Thyroid gland (tissue), 4 donors: ENCODE data around the gene MIB1. TPM values are rescaled to one million over a fixed set of nuclear protein-coding genes. Genes with fewer than 3 reads are reported as not detected.
A peak's percentile ranks its signal among the peaks of the same experiment; 100 is the strongest.
"Not testable (repeated sequence)": the region's sequence is repeated elsewhere in the genome, so short reads cannot be mapped to it uniquely, and the experiment has no call there.

Source experiments
- DNase-seq, 2 donors: peaks; one replicate each; pipeline ENCODE4 v3.0.0-alpha.2; 2019
- H3K27ac ChIP-seq, 3 donors: fragments of 200-600 bp; sonication (generic); 1 replicate in 2 of 3; 2 replicates in 1 of 3; pipeline ENCODE4 v1.5.1; 2016 to 2019; ENCODE audit warnings: mild to moderate bottlenecking in 1 of 3, moderate library complexity in 1 of 3
- H3K27me3 ChIP-seq: fragments of 200-600 bp; sonication (generic); one replicate; pipeline ENCODE4 v1.5.1; 2019
- H3K36me3 ChIP-seq, 2 donors: fragments of 200-600 bp; sonication (generic); one replicate each; pipeline ENCODE4 v1.5.1; 2016 to 2019
- H3K4me1 ChIP-seq, 2 donors: fragments of 200-600 bp; sonication (generic); one replicate each; pipeline ENCODE4 v1.5.1; 2017 to 2019
- H3K4me3 ChIP-seq, 3 donors: fragments of 200-600 bp; sonication (generic); replicated peaks in 1 of 3; 1 replicate in 2 of 3; 2 replicates in 1 of 3; pipeline ENCODE4 v1.5.1; 2016; ENCODE audit warnings: mild to moderate bottlenecking in 1 of 3
- H3K9me3 ChIP-seq: fragments of 200-600 bp; sonication (generic); one replicate; pipeline ENCODE4 v1.5.1; 2017
- POLR2A ChIP-seq, 2 donors: fragments of 450-650 bp; IDR thresholded peaks; one replicate each; pipeline ENCODE4 v1.6.1; 2017; ENCODE audit warnings: antibody characterized with exemption in 2 of 2, mild to moderate bottlenecking in 2 of 2, moderate library complexity in 1 of 2
- WGBS, 2 donors: methylation state at CpG; one replicate each; pipeline ENCODE4 v1.1.5; 2017; 5-methylcytosine and 5-hydroxymethylcytosine counted together
- intact Hi-C: fragments of 100-400 bp; cut with DNase I; formaldehyde crosslinking; loops from one replicate; pipeline ENCODE4 v1.15.1; 2023
- total RNA-seq, 4 donors: library from RNA; depleted of rRNA; stranded (reverse); fragments of >200 nt; gene quantifications; one replicate each; pipeline ENCODE4 v1.2.3, GENCODE V29; 2016
- TF ChIP-seq, protein P1 (sequence below), 6 experiments: fragments of 200-600 bp in 3 of 6; fragments of 450-650 bp in 3 of 6; sonication (generic) in 3 of 6; IDR thresholded peaks; one replicate each; pipeline ENCODE4 v1.5.1; 2016 to 2019; ENCODE audit warnings: antibody characterized with exemption in 6 of 6, mild to moderate bottlenecking in 2 of 6, inconsistent platforms in 1 of 6, moderate library complexity in 1 of 6

The MIB1 gene
- total RNA-seq, 4 donors from 2014 or later, result 35.8 to 55.6 (median 45.0) TPM

DNA sequence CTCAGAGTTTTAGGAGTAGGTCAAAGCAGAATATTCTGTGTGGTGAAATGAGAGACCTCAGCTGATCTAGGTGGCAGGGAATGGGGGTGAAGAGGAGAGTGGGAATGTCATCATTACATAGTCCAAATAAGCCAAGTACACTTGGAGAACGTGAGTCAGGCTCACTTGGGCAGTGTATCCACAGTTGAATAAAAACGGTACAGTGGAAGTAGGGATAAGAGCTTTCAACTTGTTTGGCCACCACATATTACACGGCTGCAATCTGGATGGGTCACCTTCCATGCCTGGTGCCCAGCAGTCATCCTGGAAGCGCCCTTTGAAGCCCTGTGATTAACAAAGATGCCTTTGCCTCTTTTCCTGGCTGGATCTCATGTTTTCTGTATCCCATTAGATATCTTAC lies 28.6 kb downstream of the MIB1 start:
- 87 to 91% methylated on average over 4 of the region's 4 CpGs for WGBS, 2 donors
- TF ChIP-seq POLR2A (IDR thresholded peaks at IDR 0.05), result no peak
- TF ChIP-seq, protein P1, sequence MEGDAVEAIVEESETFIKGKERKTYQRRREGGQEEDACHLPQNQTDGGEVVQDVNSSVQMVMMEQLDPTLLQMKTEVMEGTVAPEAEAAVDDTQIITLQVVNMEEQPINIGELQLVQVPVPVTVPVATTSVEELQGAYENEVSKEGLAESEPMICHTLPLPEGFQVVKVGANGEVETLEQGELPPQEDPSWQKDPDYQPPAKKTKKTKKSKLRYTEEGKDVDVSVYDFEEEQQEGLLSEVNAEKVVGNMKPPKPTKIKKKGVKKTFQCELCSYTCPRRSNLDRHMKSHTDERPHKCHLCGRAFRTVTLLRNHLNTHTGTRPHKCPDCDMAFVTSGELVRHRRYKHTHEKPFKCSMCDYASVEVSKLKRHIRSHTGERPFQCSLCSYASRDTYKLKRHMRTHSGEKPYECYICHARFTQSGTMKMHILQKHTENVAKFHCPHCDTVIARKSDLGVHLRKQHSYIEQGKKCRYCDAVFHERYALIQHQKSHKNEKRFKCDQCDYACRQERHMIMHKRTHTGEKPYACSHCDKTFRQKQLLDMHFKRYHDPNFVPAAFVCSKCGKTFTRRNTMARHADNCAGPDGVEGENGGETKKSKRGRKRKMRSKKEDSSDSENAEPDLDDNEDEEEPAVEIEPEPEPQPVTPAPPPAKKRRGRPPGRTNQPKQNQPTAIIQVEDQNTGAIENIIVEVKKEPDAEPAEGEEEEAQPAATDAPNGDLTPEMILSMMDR (IDR thresholded peaks at IDR 0.05), result no peak
- H3K27me3 ChIP-seq, result no peaks in the 10 kb centered on the region
- peaks cover 7 to 13% of the 10 kb centered on the region in 2 donors for H3K36me3 ChIP-seq
- no peak overlapping the region for H3K27ac ChIP-seq
- H3K4me3 ChIP-seq, result no peak overlapping the region
- no peaks in the 10 kb centered on the region for H3K9me3 ChIP-seq
- intact Hi-C loops, result no loop called here
- peaks cover 0 to under 1% of the 10 kb centered on the region in 2 donors for H3K4me1 ChIP-seq
- DNase-seq, result no peak

DNA sequence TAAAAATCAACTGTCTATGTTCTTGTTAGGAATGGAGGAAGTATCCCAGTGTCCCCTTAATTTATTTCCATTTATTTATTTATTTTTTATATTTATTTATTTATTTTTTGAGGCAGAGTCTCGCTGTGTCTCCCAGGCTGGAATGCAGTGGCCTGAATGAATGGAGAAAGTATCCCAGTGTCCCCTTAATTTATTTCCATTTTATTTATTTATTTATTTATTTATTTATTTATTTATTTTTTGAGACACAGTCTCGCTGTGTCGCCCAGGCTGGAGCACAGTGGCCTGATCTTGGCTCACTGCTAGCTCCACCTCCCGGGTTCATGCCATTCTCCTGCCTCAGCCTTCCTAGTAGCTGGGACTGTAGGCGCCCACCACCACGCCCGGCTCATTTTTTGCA lies 34.1 kb downstream of the MIB1 start:
- Histone ChIP-seq H3K36me3 (peaks cover under 1 to 3% of the 10 kb centered on the region in 2 donors), H3K27me3 (no peaks in the 10 kb centered on the region), H3K4me3 (no peak overlapping the region), H3K4me1 (peaks cover 0 to 7% of the 10 kb centered on the region in 2 donors), H3K27ac (no peak overlapping the region), H3K9me3 (no peaks in the 10 kb centered on the region)
- TF ChIP-seq POLR2A (IDR thresholded peaks at IDR 0.05), result no peak
- TF ChIP-seq, protein P1 (IDR thresholded peaks at IDR 0.05), result no peak
- 99% methylated on average over 7 of the region's 7 CpGs for WGBS, 2 donors
- DNase-seq, result no peak
- intact Hi-C loops, result no loop called here

DNA sequence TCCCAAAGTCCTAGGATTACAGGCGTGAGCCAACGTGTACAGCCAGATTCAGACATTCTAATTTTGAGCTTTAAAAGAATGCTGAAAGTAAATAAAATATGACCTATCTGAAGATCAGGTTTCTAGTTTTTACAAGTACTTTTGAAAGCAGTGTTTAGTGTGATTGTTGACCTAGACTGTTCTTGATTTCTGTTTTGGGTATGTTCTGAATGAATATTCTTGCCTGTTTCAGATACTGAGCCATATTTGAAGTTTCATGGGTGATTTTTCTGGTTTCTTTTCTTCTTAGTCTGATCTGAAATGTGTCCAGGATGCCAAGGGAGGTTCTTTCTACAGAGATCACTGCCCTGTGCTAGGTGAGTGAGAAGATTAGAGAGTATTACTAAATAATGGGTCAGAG lies 37.2 kb downstream of the MIB1 start:
- intact Hi-C loops, result no loop called here

DNA sequence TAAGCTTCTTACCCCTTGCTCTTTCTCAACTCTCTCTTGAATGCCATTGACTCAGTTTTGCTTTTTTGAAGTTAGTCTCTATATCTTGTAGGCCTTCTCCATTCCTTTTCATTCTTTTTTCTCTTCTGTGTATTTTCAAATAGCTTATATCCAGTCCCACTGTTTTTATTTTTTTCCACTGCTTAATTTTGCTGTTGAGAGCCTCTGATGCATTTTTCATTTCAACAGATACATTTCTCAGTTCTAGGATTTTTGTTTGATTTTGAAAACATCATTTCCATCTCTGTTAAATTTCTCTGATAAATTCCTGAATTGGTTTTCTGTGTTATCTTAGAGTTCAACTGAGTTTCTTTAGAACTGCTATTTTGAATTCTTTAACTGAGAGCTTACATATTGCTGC lies 45.9 kb downstream of the MIB1 start:
- Histone ChIP-seq H3K36me3 (peaks cover 3 to 12% of the 10 kb centered on the region in 2 donors), H3K27ac (no peak overlapping the region), H3K4me3 (no peak overlapping the region), H3K9me3 (no peaks in the 10 kb centered on the region), H3K27me3 (no peaks in the 10 kb centered on the region), H3K4me1 (no peaks in the 10 kb centered on the region)
- intact Hi-C loops, result no loop called here
- no peak for TF ChIP-seq POLR2A (IDR thresholded peaks at IDR 0.05)
- TF ChIP-seq, protein P1 (IDR thresholded peaks at IDR 0.05), result no peak
- DNase-seq, result no peak

More for the DNA sequence above, 37.2 kb downstream of the MIB1 start:
- WGBS, 2 donors, result 79 to 85% methylated on average over 2 of the region's 2 CpGs
- no peak for DNase-seq
- peaks cover 6 to 11% of the 10 kb centered on the region in 2 donors for H3K36me3 ChIP-seq
- no peak overlapping the region for H3K4me3 ChIP-seq
- H3K4me1 ChIP-seq, result peaks cover 0 to 7% of the 10 kb centered on the region in 2 donors
- no peaks in the 10 kb centered on the region for H3K9me3 ChIP-seq
- H3K27me3 ChIP-seq, result no peaks in the 10 kb centered on the region
- peak overlapping the region; percentile 24 to 59 (median 32) for H3K27ac ChIP-seq
- TF ChIP-seq, protein P1 (IDR thresholded peaks at IDR 0.05), result no peak
- TF ChIP-seq POLR2A (IDR thresholded peaks at IDR 0.05), result no peak

DNA sequence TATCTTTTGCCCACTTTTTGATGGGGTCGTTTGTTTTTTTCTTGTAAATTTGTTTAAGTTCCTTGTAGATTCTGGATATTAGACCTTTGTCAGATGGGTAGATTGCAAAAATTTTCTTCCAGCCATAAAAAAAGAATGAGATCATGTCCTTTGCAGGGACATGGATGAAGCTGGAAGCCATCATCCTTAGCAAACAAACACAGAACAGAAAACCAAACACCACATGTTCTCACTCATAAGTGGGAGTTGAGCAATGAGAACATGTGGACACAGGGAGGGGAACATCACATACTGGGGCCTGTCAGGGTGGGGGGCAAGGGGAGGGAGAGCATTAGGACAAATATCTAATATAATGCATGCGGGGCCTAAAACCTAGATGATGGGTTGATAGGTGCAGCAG lies 55.5 kb downstream of the MIB1 start:
- H3K4me3 ChIP-seq, H3K27ac ChIP-seq, H3K4me1 ChIP-seq, DNase-seq, H3K9me3 ChIP-seq, H3K27me3 ChIP-seq, H3K36me3 ChIP-seq, intact Hi-C loops: not testable (repeated sequence)
- 87 to 96% methylated on average over 2 of the region's 2 CpGs for WGBS, 2 donors

DNA sequence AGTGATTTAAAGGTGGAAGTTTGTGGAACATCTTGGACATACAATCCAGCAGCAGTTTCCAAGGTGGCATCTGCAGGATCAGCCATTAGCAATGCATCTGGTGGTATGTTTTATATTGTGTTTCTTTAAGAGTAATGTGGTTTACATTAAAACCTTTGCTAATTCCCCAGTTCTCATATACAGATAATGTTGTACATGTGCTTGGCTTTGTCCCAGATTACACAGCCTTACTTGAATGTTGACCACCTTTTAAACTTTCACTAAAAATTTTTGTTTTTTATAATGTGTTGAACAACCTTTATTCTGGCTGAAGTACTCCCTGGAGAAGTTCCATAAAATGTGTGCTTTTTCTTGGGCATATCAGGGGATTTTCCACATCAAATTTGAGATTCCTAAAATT lies 57.5 kb downstream of the MIB1 start:
- TF ChIP-seq POLR2A (IDR thresholded peaks at IDR 0.05), result no peak
- TF ChIP-seq, protein P1 (IDR thresholded peaks at IDR 0.05), result no peak
- Histone ChIP-seq H3K27me3 (no peaks in the 10 kb centered on the region), H3K4me3 (no peak overlapping the region), H3K4me1 (peaks cover 0 to 3% of the 10 kb centered on the region in 2 donors), H3K36me3 (no peaks in the 10 kb centered on the region), H3K9me3 (no peaks in the 10 kb centered on the region), H3K27ac (no peak overlapping the region)
- no peak for DNase-seq
- intact Hi-C loops, result no loop called here
